K562 (cell line): Measurements from ENCODE around the gene SLC3A2. TPM values are rescaled to one million over a fixed set of nuclear protein-coding genes. Genes with fewer than 3 reads are reported as not detected.

Source experiments
- MTA1 ChIP-seq: fragments of 450-650 bp; IDR thresholded peaks from 2 replicates; pipeline ENCODE4 v1.6.1; 2017; ENCODE audit warnings: borderline replicate concordance
- ZNF212 ChIP-seq: fragments of 450-650 bp; formaldehyde crosslinking; IDR thresholded peaks from 2 replicates; pipeline ENCODE4 v1.4.0; 2020; ENCODE audit warnings: mild to moderate bottlenecking
- polyA plus RNA-seq, 8 experiments: library from polyadenylated mRNA; depleted of rRNA in 4 of 8; stranded (reverse) in 5 of 8; unstranded in 3 of 8; fragments of >200 nt; fragmentation: Nextera tagmentation in 2 of 8; fragmentation: Illumina TruSeq in 1 of 8; extraction: Ambion mirVana in 2 of 8; extraction: Trizol in 1 of 8; gene quantifications; 2 replicates each; pipeline versions ENCODE4 v1.2.1 to v1.2.3, GENCODE V29; 2011 to 2014; ENCODE audit warnings: inconsistent platforms in 1 of 8, missing spikeins in 1 of 8
- total RNA-seq, 7 experiments: library from RNA; depleted of rRNA in 6 of 7; stranded (reverse); fragments of >200 nt in 6 of 7; fragmentation: Illumina TruSeq in 2 of 7; extraction: Trizol in 2 of 7; gene quantifications; 2 replicates each; pipeline versions ENCODE4 v1.2.1 to v1.2.3, GENCODE V29; 2011 to 2021; ENCODE audit warnings: low replicate concordance in 1 of 7
- TF ChIP-seq, protein P1 (sequence below): fragments of 450-650 bp; IDR thresholded peaks from 2 replicates; pipeline ENCODE4 v1.6.1; 2018; ENCODE audit not compliant: partially characterized antibody
- TF ChIP-seq, protein P2 (sequence below): fragments of 450-650 bp; IDR thresholded peaks from 2 replicates; pipeline ENCODE4 v1.6.1; 2014; ENCODE audit warnings: low read depth, mild to moderate bottlenecking, moderate library complexity, borderline replicate concordance
- TF ChIP-seq, protein P3 (sequence below): fragments of 450-650 bp; IDR thresholded peaks from 2 replicates; pipeline ENCODE4 v1.6.1; 2018; ENCODE audit warnings: mild to moderate bottlenecking, low read depth; ENCODE audit not compliant: partially characterized antibody
- TF ChIP-seq, protein P4 (sequence below): fragments of 150-350 bp; conservative IDR thresholded peaks from 2 replicates; pipeline ENCODE4 v1.6.1; 2014; ENCODE audit warnings: low read length
- TF ChIP-seq, protein P5 (sequence below): fragments of 450-650 bp; IDR thresholded peaks from 2 replicates; pipeline ENCODE4 v1.6.1; 2016; ENCODE audit warnings: low read depth, mild to moderate bottlenecking, moderate library complexity
- TF ChIP-seq, protein P6 (sequence below), 2 experiments: fragments of 450-650 bp; IDR thresholded peaks; 2 replicates each; pipeline ENCODE4 v1.6.1; 2018; ENCODE audit warnings: mild to moderate bottlenecking in 2 of 2, low read depth in 1 of 2; ENCODE audit not compliant: partially characterized antibody in 2 of 2

The SLC3A2 gene
- total and polyA plus RNA-seq, 9 of the 15 experiments (the other 6 are each of a cell fraction or from before 2014, with no cell fraction given): 20.0 to 296 (median 214) TPM

DNA sequence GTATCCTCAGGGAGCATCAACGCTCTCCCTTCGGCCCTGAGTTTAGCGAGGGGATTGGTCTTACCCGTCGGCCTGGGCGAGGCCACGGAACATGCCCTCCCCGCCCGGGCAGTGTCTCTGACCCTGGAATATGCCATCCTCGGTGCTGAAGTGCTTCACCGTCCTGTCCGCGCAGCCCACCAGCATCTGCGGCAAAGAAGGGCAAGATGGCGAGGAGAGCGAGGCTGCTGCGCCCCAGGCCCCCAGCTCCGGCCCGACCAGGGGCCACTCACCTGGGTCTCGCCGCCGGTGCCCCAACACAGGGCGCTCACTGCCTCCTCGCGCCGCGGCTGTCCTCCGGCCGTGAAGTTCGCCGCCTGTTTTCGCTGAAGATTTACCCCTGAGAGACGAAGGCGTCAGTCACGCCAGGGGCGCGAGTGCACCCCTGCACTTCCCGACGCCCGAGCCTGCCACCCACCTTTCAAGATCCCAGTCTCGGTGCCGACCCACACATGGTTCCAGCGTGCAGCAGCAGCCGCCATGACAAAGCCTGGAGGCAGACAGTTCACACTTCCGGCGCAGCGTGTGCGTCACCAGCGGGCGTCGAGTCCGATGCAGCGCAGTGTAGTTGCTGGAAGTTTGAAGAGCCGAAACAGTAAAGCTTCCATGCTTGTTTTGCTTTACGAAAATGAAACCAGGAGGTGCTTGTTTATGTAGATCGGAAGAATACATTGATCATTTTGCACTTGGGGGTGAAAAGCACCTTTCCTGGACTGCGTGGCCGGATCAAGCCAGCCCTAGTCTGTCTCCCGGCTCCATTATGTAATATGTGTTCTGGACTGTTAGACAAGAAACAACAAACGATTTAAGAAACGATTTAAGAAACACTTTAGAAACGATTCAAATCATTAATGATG, 41.4 kb upstream of the SLC3A2 start, which contains the start of gene WDR74 (continued):
- TF ChIP-seq, protein P1, sequence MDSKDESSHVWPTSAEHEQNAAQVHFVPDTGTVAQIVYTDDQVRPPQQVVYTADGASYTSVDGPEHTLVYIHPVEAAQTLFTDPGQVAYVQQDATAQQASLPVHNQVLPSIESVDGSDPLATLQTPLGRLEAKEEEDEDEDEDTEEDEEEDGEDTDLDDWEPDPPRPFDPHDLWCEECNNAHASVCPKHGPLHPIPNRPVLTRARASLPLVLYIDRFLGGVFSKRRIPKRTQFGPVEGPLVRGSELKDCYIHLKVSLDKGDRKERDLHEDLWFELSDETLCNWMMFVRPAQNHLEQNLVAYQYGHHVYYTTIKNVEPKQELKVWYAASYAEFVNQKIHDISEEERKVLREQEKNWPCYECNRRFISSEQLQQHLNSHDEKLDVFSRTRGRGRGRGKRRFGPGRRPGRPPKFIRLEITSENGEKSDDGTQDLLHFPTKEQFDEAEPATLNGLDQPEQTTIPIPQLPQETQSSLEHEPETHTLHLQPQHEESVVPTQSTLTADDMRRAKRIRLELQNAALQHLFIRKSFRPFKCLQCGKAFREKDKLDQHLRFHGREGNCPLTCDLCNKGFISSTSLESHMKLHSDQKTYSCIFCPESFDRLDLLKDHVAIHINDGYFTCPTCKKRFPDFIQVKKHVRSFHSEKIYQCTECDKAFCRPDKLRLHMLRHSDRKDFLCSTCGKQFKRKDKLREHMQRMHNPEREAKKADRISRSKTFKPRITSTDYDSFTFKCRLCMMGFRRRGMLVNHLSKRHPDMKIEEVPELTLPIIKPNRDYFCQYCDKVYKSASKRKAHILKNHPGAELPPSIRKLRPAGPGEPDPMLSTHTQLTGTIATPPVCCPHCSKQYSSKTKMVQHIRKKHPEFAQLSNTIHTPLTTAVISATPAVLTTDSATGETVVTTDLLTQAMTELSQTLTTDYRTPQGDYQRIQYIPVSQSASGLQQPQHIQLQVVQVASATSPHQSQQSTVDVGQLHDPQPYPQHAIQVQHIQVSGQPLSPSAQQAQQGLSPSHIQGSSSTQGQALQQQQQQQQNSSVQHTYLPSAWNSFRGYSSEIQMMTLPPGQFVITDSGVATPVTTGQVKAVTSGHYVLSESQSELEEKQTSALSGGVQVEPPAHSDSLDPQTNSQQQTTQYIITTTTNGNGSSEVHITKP: peak; percentile 20
- TF ChIP-seq MTA1 (peak; percentile 99), ZNF212 (no peak)
- TF ChIP-seq, protein P2, sequence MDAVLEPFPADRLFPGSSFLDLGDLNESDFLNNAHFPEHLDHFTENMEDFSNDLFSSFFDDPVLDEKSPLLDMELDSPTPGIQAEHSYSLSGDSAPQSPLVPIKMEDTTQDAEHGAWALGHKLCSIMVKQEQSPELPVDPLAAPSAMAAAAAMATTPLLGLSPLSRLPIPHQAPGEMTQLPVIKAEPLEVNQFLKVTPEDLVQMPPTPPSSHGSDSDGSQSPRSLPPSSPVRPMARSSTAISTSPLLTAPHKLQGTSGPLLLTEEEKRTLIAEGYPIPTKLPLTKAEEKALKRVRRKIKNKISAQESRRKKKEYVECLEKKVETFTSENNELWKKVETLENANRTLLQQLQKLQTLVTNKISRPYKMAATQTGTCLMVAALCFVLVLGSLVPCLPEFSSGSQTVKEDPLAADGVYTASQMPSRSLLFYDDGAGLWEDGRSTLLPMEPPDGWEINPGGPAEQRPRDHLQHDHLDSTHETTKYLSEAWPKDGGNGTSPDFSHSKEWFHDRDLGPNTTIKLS: peak; percentile 56; the same call in 1 of the 2 replicates
- TF ChIP-seq, protein P3, sequence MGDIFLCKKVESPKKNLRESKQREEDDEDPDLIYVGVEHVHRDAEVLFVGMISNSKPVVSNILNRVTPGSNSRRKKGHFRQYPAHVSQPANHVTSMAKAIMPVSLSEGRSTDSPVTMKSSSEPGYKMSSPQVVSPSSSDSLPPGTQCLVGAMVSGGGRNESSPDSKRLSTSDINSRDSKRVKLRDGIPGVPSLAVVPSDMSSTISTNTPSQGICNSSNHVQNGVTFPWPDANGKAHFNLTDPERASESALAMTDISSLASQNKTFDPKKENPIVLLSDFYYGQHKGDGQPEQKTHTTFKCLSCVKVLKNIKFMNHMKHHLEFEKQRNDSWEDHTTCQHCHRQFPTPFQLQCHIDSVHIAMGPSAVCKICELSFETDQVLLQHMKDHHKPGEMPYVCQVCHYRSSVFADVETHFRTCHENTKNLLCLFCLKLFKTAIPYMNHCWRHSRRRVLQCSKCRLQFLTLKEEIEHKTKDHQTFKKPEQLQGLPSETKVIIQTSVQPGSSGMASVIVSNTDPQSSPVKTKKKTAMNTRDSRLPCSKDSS: no peak
- TF ChIP-seq, protein P4, sequence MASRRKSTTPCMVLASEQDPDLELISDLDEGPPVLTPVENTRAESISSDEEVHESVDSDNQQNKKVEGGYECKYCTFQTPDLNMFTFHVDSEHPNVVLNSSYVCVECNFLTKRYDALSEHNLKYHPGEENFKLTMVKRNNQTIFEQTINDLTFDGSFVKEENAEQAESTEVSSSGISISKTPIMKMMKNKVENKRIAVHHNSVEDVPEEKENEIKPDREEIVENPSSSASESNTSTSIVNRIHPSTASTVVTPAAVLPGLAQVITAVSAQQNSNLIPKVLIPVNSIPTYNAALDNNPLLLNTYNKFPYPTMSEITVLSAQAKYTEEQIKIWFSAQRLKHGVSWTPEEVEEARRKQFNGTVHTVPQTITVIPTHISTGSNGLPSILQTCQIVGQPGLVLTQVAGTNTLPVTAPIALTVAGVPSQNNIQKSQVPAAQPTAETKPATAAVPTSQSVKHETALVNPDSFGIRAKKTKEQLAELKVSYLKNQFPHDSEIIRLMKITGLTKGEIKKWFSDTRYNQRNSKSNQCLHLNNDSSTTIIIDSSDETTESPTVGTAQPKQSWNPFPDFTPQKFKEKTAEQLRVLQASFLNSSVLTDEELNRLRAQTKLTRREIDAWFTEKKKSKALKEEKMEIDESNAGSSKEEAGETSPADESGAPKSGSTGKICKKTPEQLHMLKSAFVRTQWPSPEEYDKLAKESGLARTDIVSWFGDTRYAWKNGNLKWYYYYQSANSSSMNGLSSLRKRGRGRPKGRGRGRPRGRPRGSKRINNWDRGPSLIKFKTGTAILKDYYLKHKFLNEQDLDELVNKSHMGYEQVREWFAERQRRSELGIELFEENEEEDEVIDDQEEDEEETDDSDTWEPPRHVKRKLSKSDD: 0 out of 2 replicates have a peak, but pooled peaks have one; percentile 40
- TF ChIP-seq, protein P5, sequence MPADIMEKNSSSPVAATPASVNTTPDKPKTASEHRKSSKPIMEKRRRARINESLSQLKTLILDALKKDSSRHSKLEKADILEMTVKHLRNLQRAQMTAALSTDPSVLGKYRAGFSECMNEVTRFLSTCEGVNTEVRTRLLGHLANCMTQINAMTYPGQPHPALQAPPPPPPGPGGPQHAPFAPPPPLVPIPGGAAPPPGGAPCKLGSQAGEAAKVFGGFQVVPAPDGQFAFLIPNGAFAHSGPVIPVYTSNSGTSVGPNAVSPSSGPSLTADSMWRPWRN: no peak
- TF ChIP-seq, protein P6, sequence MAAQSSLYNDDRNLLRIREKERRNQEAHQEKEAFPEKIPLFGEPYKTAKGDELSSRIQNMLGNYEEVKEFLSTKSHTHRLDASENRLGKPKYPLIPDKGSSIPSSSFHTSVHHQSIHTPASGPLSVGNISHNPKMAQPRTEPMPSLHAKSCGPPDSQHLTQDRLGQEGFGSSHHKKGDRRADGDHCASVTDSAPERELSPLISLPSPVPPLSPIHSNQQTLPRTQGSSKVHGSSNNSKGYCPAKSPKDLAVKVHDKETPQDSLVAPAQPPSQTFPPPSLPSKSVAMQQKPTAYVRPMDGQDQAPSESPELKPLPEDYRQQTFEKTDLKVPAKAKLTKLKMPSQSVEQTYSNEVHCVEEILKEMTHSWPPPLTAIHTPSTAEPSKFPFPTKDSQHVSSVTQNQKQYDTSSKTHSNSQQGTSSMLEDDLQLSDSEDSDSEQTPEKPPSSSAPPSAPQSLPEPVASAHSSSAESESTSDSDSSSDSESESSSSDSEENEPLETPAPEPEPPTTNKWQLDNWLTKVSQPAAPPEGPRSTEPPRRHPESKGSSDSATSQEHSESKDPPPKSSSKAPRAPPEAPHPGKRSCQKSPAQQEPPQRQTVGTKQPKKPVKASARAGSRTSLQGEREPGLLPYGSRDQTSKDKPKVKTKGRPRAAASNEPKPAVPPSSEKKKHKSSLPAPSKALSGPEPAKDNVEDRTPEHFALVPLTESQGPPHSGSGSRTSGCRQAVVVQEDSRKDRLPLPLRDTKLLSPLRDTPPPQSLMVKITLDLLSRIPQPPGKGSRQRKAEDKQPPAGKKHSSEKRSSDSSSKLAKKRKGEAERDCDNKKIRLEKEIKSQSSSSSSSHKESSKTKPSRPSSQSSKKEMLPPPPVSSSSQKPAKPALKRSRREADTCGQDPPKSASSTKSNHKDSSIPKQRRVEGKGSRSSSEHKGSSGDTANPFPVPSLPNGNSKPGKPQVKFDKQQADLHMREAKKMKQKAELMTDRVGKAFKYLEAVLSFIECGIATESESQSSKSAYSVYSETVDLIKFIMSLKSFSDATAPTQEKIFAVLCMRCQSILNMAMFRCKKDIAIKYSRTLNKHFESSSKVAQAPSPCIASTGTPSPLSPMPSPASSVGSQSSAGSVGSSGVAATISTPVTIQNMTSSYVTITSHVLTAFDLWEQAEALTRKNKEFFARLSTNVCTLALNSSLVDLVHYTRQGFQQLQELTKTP (IDR thresholded peaks at IDR 0.05; ENCODE audit: low read depth in 1 of 2, partially characterized antibody in 2 of 2): peak; percentile 6 to 68
